IMR-90 (cell line): ENCODE data around the gene KYNU. TPM values are rescaled to one million over a fixed set of nuclear protein-coding genes. Genes with fewer than 3 reads are reported as not detected.

Experiments
- ATAC-seq: fragments of 200-7000 bp; cut with Tn5 transposase; 2 replicates; pipeline ENCODE4 v1.9.1; 2020; ENCODE audit warnings: low read depth, mild to moderate bottlenecking, moderate library complexity
- BruUV-seq: library from RNA; stranded (reverse); fragments of 400-500 nt; replicated peaks from 2 replicates; lab custom pipeline; 2021; lab: Mats Ljungman, UMichigan
- CTCF ChIA-PET: fragments of 300-600 bp; formaldehyde crosslinking; extraction: SDS; loops from one replicate; lab custom pipeline; 2021; ENCODE audit warnings: antibody characterized with exemption; lab: Yijun Ruan, JAX
- POLR2A ChIA-PET: fragments of 300-600 bp; sonication (Branson Sonifier 250); formaldehyde crosslinking; loops from one replicate; lab custom pipeline; 2022; ENCODE audit warnings: antibody characterized with exemption; ENCODE audit not compliant: unreplicated experiment; lab: Charles Lee
- DNase-seq: peaks from one replicate; pipeline ENCODE4 v3.0.0; 2013
- H2AFZ ChIP-seq: replicated peaks from 2 replicates; pipeline ENCODE3; 2013; ENCODE audit warnings: low read length, mild to moderate bottlenecking; ENCODE audit not compliant: poor library complexity
- H2AK5ac ChIP-seq: 2 replicates; pipeline ENCODE4 v1.6.1; 2013; ENCODE audit warnings: low read depth, low read length, inconsistent platforms
- H2AK9ac ChIP-seq: replicated peaks from 2 replicates; pipeline ENCODE3; 2013; ENCODE audit warnings: mild to moderate bottlenecking, low read depth, low read length, moderate library complexity; ENCODE audit not compliant: poor library complexity
- H2BK120ac ChIP-seq: 2 replicates; pipeline ENCODE4 v1.6.1; 2013; ENCODE audit warnings: low read depth, low read length, inconsistent platforms
- H2BK15ac ChIP-seq: 3 replicates; pipeline ENCODE4 v1.6.1; 2013; ENCODE audit warnings: low read depth, low read length, inconsistent platforms
- H2BK20ac ChIP-seq: 2 replicates; pipeline ENCODE4 v1.6.1; 2013; ENCODE audit warnings: low read depth, mild to moderate bottlenecking, inconsistent platforms, low read length, moderate library complexity
- H2BK5ac ChIP-seq: 2 replicates; pipeline ENCODE4 v1.6.1; 2013; ENCODE audit warnings: mild to moderate bottlenecking, low read depth, low read length, inconsistent platforms; ENCODE audit not compliant: poor library complexity, severe bottlenecking
- H3K14ac ChIP-seq: replicated peaks from 2 replicates; pipeline ENCODE4 v1.6.1; 2013; ENCODE audit warnings: low read depth, low read length, inconsistent platforms
- H3K18ac ChIP-seq: 2 replicates; pipeline ENCODE4 v1.6.1; 2013; ENCODE audit warnings: low read depth, low read length, control low read depth
- H3K23ac ChIP-seq: 2 replicates; pipeline ENCODE4 v1.6.1; 2013; ENCODE audit warnings: low read depth, low read length, inconsistent platforms
- H3K27ac ChIP-seq: 2 replicates; pipeline ENCODE4 v1.5.1; 2013; ENCODE audit warnings: mild to moderate bottlenecking, control low read depth, low read length; ENCODE audit not compliant: insufficient read depth
- H3K27me3 ChIP-seq: 2 replicates; pipeline ENCODE4 v1.6.1; 2013; ENCODE audit warnings: low read length; ENCODE audit not compliant: control insufficient read depth, insufficient read depth
- H3K36me3 ChIP-seq: 2 replicates; pipeline ENCODE4 v1.6.1; 2013; ENCODE audit warnings: low read length, mixed read lengths; ENCODE audit not compliant: control insufficient read depth, insufficient read depth
- H3K4ac ChIP-seq: 2 replicates; pipeline ENCODE4 v1.6.1; 2013; ENCODE audit warnings: low read depth, low read length, inconsistent platforms
- H3K4me1 ChIP-seq: 2 replicates; pipeline ENCODE4 v1.6.1; 2013; ENCODE audit warnings: low read length, mixed read lengths; ENCODE audit not compliant: control insufficient read depth, insufficient read depth
- H3K4me2 ChIP-seq: 2 replicates; pipeline ENCODE4 v1.6.1; 2013; ENCODE audit warnings: low read depth, mild to moderate bottlenecking, control low read depth, low read length, moderate library complexity
- H3K4me3 ChIP-seq: 2 replicates; pipeline ENCODE4 v1.5.1; 2013; ENCODE audit warnings: low read depth, mild to moderate bottlenecking, control low read depth, low read length, moderate library complexity; ENCODE audit not compliant: insufficient read depth
- H3K56ac ChIP-seq: 2 replicates; pipeline ENCODE4 v1.6.1; 2013; ENCODE audit warnings: low read length, inconsistent platforms; ENCODE audit not compliant: insufficient read depth; ENCODE audit errors: extremely low read depth
- H3K79me1 ChIP-seq, 2 experiments: 2 replicates each; pipeline ENCODE4 v1.6.1; 2013; ENCODE audit warnings: low read length in 2 of 2, inconsistent platforms in 1 of 2, low read depth in 1 of 2
- H3K9ac ChIP-seq: 2 replicates; pipeline ENCODE4 v1.6.1; 2013; ENCODE audit warnings: low read depth, low read length, control low read depth
- H3K9me1 ChIP-seq: 2 replicates; pipeline ENCODE4 v1.6.1; 2013; ENCODE audit warnings: low read length, inconsistent platforms; ENCODE audit not compliant: insufficient read depth
- H3K9me3 ChIP-seq: 2 replicates; pipeline ENCODE4 v1.6.1; 2013; ENCODE audit warnings: low read length; ENCODE audit not compliant: control insufficient read depth, insufficient read depth
- H4K20me1 ChIP-seq: 2 replicates; pipeline ENCODE4 v1.6.1; 2013; ENCODE audit warnings: low read length, inconsistent platforms; ENCODE audit not compliant: insufficient read depth
- H4K5ac ChIP-seq: 2 replicates; pipeline ENCODE4 v1.6.1; 2013; ENCODE audit warnings: mild to moderate bottlenecking, low read depth, low read length, control low read depth
- H4K8ac ChIP-seq, 2 experiments: 2 replicates each; pipeline ENCODE4 v1.6.1; 2013; ENCODE audit warnings: low read depth in 2 of 2, low read length in 2 of 2, control low read depth in 1 of 2, inconsistent platforms in 1 of 2
- H4K91ac ChIP-seq: 2 replicates; pipeline ENCODE4 v1.6.1; 2013; ENCODE audit warnings: low read depth, low read length, inconsistent platforms; ENCODE audit not compliant: insufficient read depth
- BHLHE40 ChIP-seq: fragments of 150-350 bp; IDR thresholded peaks from 2 replicates; pipeline ENCODE4 v1.6.1; 2016; ENCODE audit warnings: mild to moderate bottlenecking, low read depth, low read length
- CEBPB ChIP-seq: IDR thresholded peaks from 2 replicates; pipeline ENCODE4 v1.6.1; 2012; ENCODE audit warnings: low read depth, low read length, improper control_type of control experiment
- CHD1 ChIP-seq: IDR thresholded peaks from 2 replicates; pipeline ENCODE4 v1.6.1; 2012; ENCODE audit warnings: low read depth, low read length, improper control_type of control experiment
- CTCF ChIP-seq: conservative IDR thresholded peaks from 2 replicates; pipeline ENCODE4 v1.5.1; 2012; ENCODE audit warnings: mild to moderate bottlenecking, low read depth, low read length, improper control_type of control experiment
- ELK1 ChIP-seq: fragments of 150-350 bp; IDR thresholded peaks from 2 replicates; pipeline ENCODE4 v1.6.1; 2016; ENCODE audit warnings: low read depth, mild to moderate bottlenecking, low read length, moderate library complexity, borderline replicate concordance
- FOS ChIP-seq: fragments of 150-350 bp; IDR thresholded peaks from 2 replicates; pipeline ENCODE4 v1.6.1; 2016; ENCODE audit warnings: low read depth, low read length
- MAFK ChIP-seq: IDR thresholded peaks from 2 replicates; pipeline ENCODE4 v1.6.1; 2012; ENCODE audit warnings: low read depth, low read length, improper control_type of control experiment
- MAZ ChIP-seq: IDR thresholded peaks from 2 replicates; pipeline ENCODE4 v1.6.1; 2012; ENCODE audit warnings: low read depth, mild to moderate bottlenecking, low read length, improper control_type of control experiment, moderate library complexity, borderline replicate concordance
- MXI1 ChIP-seq: IDR thresholded peaks from 2 replicates; pipeline ENCODE4 v1.6.1; 2012; ENCODE audit warnings: low read depth, mild to moderate bottlenecking, low read length, moderate library complexity, borderline replicate concordance
- NFE2L2 ChIP-seq: fragments of 150-350 bp; IDR thresholded peaks from 2 replicates; pipeline ENCODE4 v1.6.1; 2016; ENCODE audit warnings: low read depth, mild to moderate bottlenecking, low read length
- POLR2A ChIP-seq: IDR thresholded peaks from 2 replicates; pipeline ENCODE4 v1.6.1; 2012; ENCODE audit warnings: mild to moderate bottlenecking, low read depth, low read length
- RAD21 ChIP-seq: IDR thresholded peaks from 2 replicates; pipeline ENCODE4 v1.6.1; 2012; ENCODE audit warnings: low read length, improper control_type of control experiment
- RCOR1 ChIP-seq: IDR thresholded peaks from 2 replicates; pipeline ENCODE4 v1.6.1; 2012; ENCODE audit warnings: mild to moderate bottlenecking, low read length, improper control_type of control experiment; ENCODE audit not compliant: insufficient replicate concordance
- RFX5 ChIP-seq: IDR thresholded peaks from 2 replicates; pipeline ENCODE4 v1.8.0; 2012; ENCODE audit warnings: low read depth, mild to moderate bottlenecking, low read length, moderate library complexity
- SMC3 ChIP-seq: fragments of 150-350 bp; IDR thresholded peaks from 2 replicates; pipeline ENCODE4 v1.6.1; 2016; ENCODE audit warnings: low read depth, mild to moderate bottlenecking, antibody characterized with exemption, low read length, moderate library complexity
- USF2 ChIP-seq: fragments of 150-350 bp; IDR thresholded peaks from 2 replicates; pipeline ENCODE4 v1.6.1; 2017; ENCODE audit warnings: mild to moderate bottlenecking, antibody characterized with exemption, low read length, low read depth
- WGBS, 2 experiments: methylation state at CpG; one replicate each; pipeline versions ENCODE4 v1.1.5 to v1.1.7; 2013; ENCODE audit warnings: missing lambda C conversion rate in 2 of 2; ENCODE audit not compliant: insufficient read length in 1 of 2; ENCODE audit errors: extremely low coverage in 2 of 2; 5-methylcytosine and 5-hydroxymethylcytosine counted together
- dilution Hi-C: fragments of 300-500 bp; cut with HindIII; formaldehyde crosslinking; loops from one replicate; pipeline ENCODE4 v1.14.3; 2018; ENCODE audit warnings: low sequenced_read_pairs; ENCODE audit not compliant: unreplicated experiment
- in situ Hi-C: fragments of 300-500 bp; cut with MboI; formaldehyde crosslinking; loops from 3 replicates; pipeline ENCODE4 v1.14.3; 2019; ENCODE audit warnings: low sequenced_read_pairs, inconsistent platforms, mixed read lengths
- intact Hi-C: fragments of 100-400 bp; cut with micrococcal nuclease; formaldehyde crosslinking; loops from 2 replicates; pipeline ENCODE4 v1.10.0; 2022
- polyA plus RNA-seq, 3 experiments: library from polyadenylated mRNA; depleted of rRNA; stranded (reverse); fragments of >200 nt; gene quantifications; 2 replicates each; pipeline ENCODE4 v1.2.3, GENCODE V29; 2012; ENCODE audit warnings: low replicate concordance in 1 of 3
- total RNA-seq: library from RNA; depleted of rRNA; stranded (reverse); fragments of >200 nt; gene quantifications from 2 replicates; pipeline ENCODE4 v1.2.3, GENCODE V29; 2012

KYNU gene
- total and polyA plus RNA-seq, 2 of the 4 experiments (the other 2 are of a cell fraction) = 0.75 to 2.9 TPM

GRCh38 chr2:142892715-142893114 is 15.3 kb downstream of the KYNU start:
- Histone ChIP-seq H3K27ac (no peak overlapping the region), H4K8ac (no peak overlapping the region), H4K5ac (no peak overlapping the region), H3K4me2 (no peak overlapping the region), H3K23ac (no peak overlapping the region), H3K4me3 (no peak overlapping the region), H2BK5ac (no peak overlapping the region), H2BK20ac (no peak overlapping the region), H4K91ac (no peak overlapping the region), H3K4ac (no peak overlapping the region), H3K27me3 (no peaks in the 10 kb centered on the region), H3K36me3 (no peaks in the 10 kb centered on the region), H2AK5ac (no peak overlapping the region), H3K9me3 (no peaks in the 10 kb centered on the region), H2BK120ac (no peak overlapping the region), H3K56ac (no peak overlapping the region), H2AK9ac (no peak overlapping the region), H3K18ac (no peak overlapping the region), H3K14ac (no peak overlapping the region), H3K4me1 (peaks cover 2% of the 10 kb centered on the region; the same call in 1 of the 2 replicates), H3K9me1 (no peaks in the 10 kb centered on the region; the same call in 1 of the 2 replicates), H3K9ac (no peak overlapping the region), H2AFZ (no peak overlapping the region), H2BK15ac (no peak overlapping the region), H4K20me1 (no peaks in the 10 kb centered on the region), H3K79me1 (no peaks in the 10 kb centered on the region)
- ATAC-seq (no peak), DNase-seq (no peak)
- no TSS peak for BruUV-seq
- TF ChIP-seq BHLHE40 = no peak
- no peak for TF ChIP-seq CEBPB
- TF ChIP-seq ELK1 = no peak
- TF ChIP-seq RCOR1 = no peak
- no peak for TF ChIP-seq NFE2L2
- TF ChIP-seq CHD1 = no peak
- TF ChIP-seq MAFK = no peak
- TF ChIP-seq FOS = no peak
- no peak for TF ChIP-seq POLR2A
- TF ChIP-seq MXI1 = no peak
- TF ChIP-seq MAZ = no peak
- no peak for TF ChIP-seq USF2
- TF ChIP-seq SMC3 = no peak
- no peak for TF ChIP-seq CTCF
- TF ChIP-seq RAD21 = no peak
- no peak for TF ChIP-seq RFX5
- WGBS, 2 experiments = no CpG with 5 or more reads among the region's 2 CpGs
- ChIA-PET POLR2A (no interaction called here), CTCF (no interaction called here)
- in situ Hi-C loops (no loop called here), dilution Hi-C loops (no loop called here), intact Hi-C loops (no loop called here)
